IMR-90 (cell line): Measurements from ENCODE around the gene SNX30. TPM values are rescaled to one million over a fixed set of nuclear protein-coding genes. Genes with fewer than 3 reads are reported as not detected.

Experiments
- ATAC-seq: fragments of 200-7000 bp; cut with Tn5 transposase; 2 replicates; pipeline ENCODE4 v1.9.1; 2020; ENCODE audit warnings: low read depth, mild to moderate bottlenecking, moderate library complexity
- BruUV-seq: library from RNA; stranded (reverse); fragments of 400-500 nt; replicated peaks from 2 replicates; lab custom pipeline; 2021; lab: Mats Ljungman, UMichigan
- CTCF ChIA-PET: fragments of 300-600 bp; formaldehyde crosslinking; extraction: SDS; loops from one replicate; lab custom pipeline; 2021; ENCODE audit warnings: antibody characterized with exemption; lab: Yijun Ruan, JAX
- POLR2A ChIA-PET: fragments of 300-600 bp; sonication (Branson Sonifier 250); formaldehyde crosslinking; loops from one replicate; lab custom pipeline; 2022; ENCODE audit warnings: antibody characterized with exemption; ENCODE audit not compliant: unreplicated experiment; lab: Charles Lee
- DNase-seq: peaks from one replicate; pipeline ENCODE4 v3.0.0; 2013
- H2AFZ ChIP-seq: replicated peaks from 2 replicates; pipeline ENCODE3; 2013; ENCODE audit warnings: low read length, mild to moderate bottlenecking; ENCODE audit not compliant: poor library complexity
- H2AK5ac ChIP-seq: 2 replicates; pipeline ENCODE4 v1.6.1; 2013; ENCODE audit warnings: low read depth, low read length, inconsistent platforms
- H2AK9ac ChIP-seq: replicated peaks from 2 replicates; pipeline ENCODE3; 2013; ENCODE audit warnings: mild to moderate bottlenecking, low read depth, low read length, moderate library complexity; ENCODE audit not compliant: poor library complexity
- H2BK120ac ChIP-seq: 2 replicates; pipeline ENCODE4 v1.6.1; 2013; ENCODE audit warnings: low read depth, low read length, inconsistent platforms
- H2BK15ac ChIP-seq: 3 replicates; pipeline ENCODE4 v1.6.1; 2013; ENCODE audit warnings: low read depth, low read length, inconsistent platforms
- H2BK20ac ChIP-seq: 2 replicates; pipeline ENCODE4 v1.6.1; 2013; ENCODE audit warnings: low read depth, mild to moderate bottlenecking, inconsistent platforms, low read length, moderate library complexity
- H2BK5ac ChIP-seq: 2 replicates; pipeline ENCODE4 v1.6.1; 2013; ENCODE audit warnings: mild to moderate bottlenecking, low read depth, low read length, inconsistent platforms; ENCODE audit not compliant: poor library complexity, severe bottlenecking
- H3K14ac ChIP-seq: replicated peaks from 2 replicates; pipeline ENCODE4 v1.6.1; 2013; ENCODE audit warnings: low read depth, low read length, inconsistent platforms
- H3K18ac ChIP-seq: 2 replicates; pipeline ENCODE4 v1.6.1; 2013; ENCODE audit warnings: low read depth, low read length, control low read depth
- H3K23ac ChIP-seq: 2 replicates; pipeline ENCODE4 v1.6.1; 2013; ENCODE audit warnings: low read depth, low read length, inconsistent platforms
- H3K27ac ChIP-seq: 2 replicates; pipeline ENCODE4 v1.5.1; 2013; ENCODE audit warnings: mild to moderate bottlenecking, control low read depth, low read length; ENCODE audit not compliant: insufficient read depth
- H3K27me3 ChIP-seq: 2 replicates; pipeline ENCODE4 v1.6.1; 2013; ENCODE audit warnings: low read length; ENCODE audit not compliant: control insufficient read depth, insufficient read depth
- H3K36me3 ChIP-seq: 2 replicates; pipeline ENCODE4 v1.6.1; 2013; ENCODE audit warnings: low read length, mixed read lengths; ENCODE audit not compliant: control insufficient read depth, insufficient read depth
- H3K4ac ChIP-seq: 2 replicates; pipeline ENCODE4 v1.6.1; 2013; ENCODE audit warnings: low read depth, low read length, inconsistent platforms
- H3K4me1 ChIP-seq: 2 replicates; pipeline ENCODE4 v1.6.1; 2013; ENCODE audit warnings: low read length, mixed read lengths; ENCODE audit not compliant: control insufficient read depth, insufficient read depth
- H3K4me2 ChIP-seq: 2 replicates; pipeline ENCODE4 v1.6.1; 2013; ENCODE audit warnings: low read depth, mild to moderate bottlenecking, control low read depth, low read length, moderate library complexity
- H3K4me3 ChIP-seq: 2 replicates; pipeline ENCODE4 v1.5.1; 2013; ENCODE audit warnings: low read depth, mild to moderate bottlenecking, control low read depth, low read length, moderate library complexity; ENCODE audit not compliant: insufficient read depth
- H3K56ac ChIP-seq: 2 replicates; pipeline ENCODE4 v1.6.1; 2013; ENCODE audit warnings: low read length, inconsistent platforms; ENCODE audit not compliant: insufficient read depth; ENCODE audit errors: extremely low read depth
- H3K79me1 ChIP-seq, 2 experiments: 2 replicates each; pipeline ENCODE4 v1.6.1; 2013; ENCODE audit warnings: low read length in 2 of 2, inconsistent platforms in 1 of 2, low read depth in 1 of 2
- H3K9ac ChIP-seq: 2 replicates; pipeline ENCODE4 v1.6.1; 2013; ENCODE audit warnings: low read depth, low read length, control low read depth
- H3K9me1 ChIP-seq: 2 replicates; pipeline ENCODE4 v1.6.1; 2013; ENCODE audit warnings: low read length, inconsistent platforms; ENCODE audit not compliant: insufficient read depth
- H3K9me3 ChIP-seq: 2 replicates; pipeline ENCODE4 v1.6.1; 2013; ENCODE audit warnings: low read length; ENCODE audit not compliant: control insufficient read depth, insufficient read depth
- H4K20me1 ChIP-seq: 2 replicates; pipeline ENCODE4 v1.6.1; 2013; ENCODE audit warnings: low read length, inconsistent platforms; ENCODE audit not compliant: insufficient read depth
- H4K5ac ChIP-seq: 2 replicates; pipeline ENCODE4 v1.6.1; 2013; ENCODE audit warnings: mild to moderate bottlenecking, low read depth, low read length, control low read depth
- H4K8ac ChIP-seq, 2 experiments: 2 replicates each; pipeline ENCODE4 v1.6.1; 2013; ENCODE audit warnings: low read depth in 2 of 2, low read length in 2 of 2, control low read depth in 1 of 2, inconsistent platforms in 1 of 2
- H4K91ac ChIP-seq: 2 replicates; pipeline ENCODE4 v1.6.1; 2013; ENCODE audit warnings: low read depth, low read length, inconsistent platforms; ENCODE audit not compliant: insufficient read depth
- BHLHE40 ChIP-seq: fragments of 150-350 bp; IDR thresholded peaks from 2 replicates; pipeline ENCODE4 v1.6.1; 2016; ENCODE audit warnings: mild to moderate bottlenecking, low read depth, low read length
- CTCF ChIP-seq: conservative IDR thresholded peaks from 2 replicates; pipeline ENCODE4 v1.5.1; 2012; ENCODE audit warnings: mild to moderate bottlenecking, low read depth, low read length, improper control_type of control experiment
- ELK1 ChIP-seq: fragments of 150-350 bp; IDR thresholded peaks from 2 replicates; pipeline ENCODE4 v1.6.1; 2016; ENCODE audit warnings: low read depth, mild to moderate bottlenecking, low read length, moderate library complexity, borderline replicate concordance
- FOS ChIP-seq: fragments of 150-350 bp; IDR thresholded peaks from 2 replicates; pipeline ENCODE4 v1.6.1; 2016; ENCODE audit warnings: low read depth, low read length
- MAFK ChIP-seq: IDR thresholded peaks from 2 replicates; pipeline ENCODE4 v1.6.1; 2012; ENCODE audit warnings: low read depth, low read length, improper control_type of control experiment
- MAZ ChIP-seq: IDR thresholded peaks from 2 replicates; pipeline ENCODE4 v1.6.1; 2012; ENCODE audit warnings: low read depth, mild to moderate bottlenecking, low read length, improper control_type of control experiment, moderate library complexity, borderline replicate concordance
- RAD21 ChIP-seq: IDR thresholded peaks from 2 replicates; pipeline ENCODE4 v1.6.1; 2012; ENCODE audit warnings: low read length, improper control_type of control experiment
- RCOR1 ChIP-seq: IDR thresholded peaks from 2 replicates; pipeline ENCODE4 v1.6.1; 2012; ENCODE audit warnings: mild to moderate bottlenecking, low read length, improper control_type of control experiment; ENCODE audit not compliant: insufficient replicate concordance
- SMC3 ChIP-seq: fragments of 150-350 bp; IDR thresholded peaks from 2 replicates; pipeline ENCODE4 v1.6.1; 2016; ENCODE audit warnings: low read depth, mild to moderate bottlenecking, antibody characterized with exemption, low read length, moderate library complexity
- WGBS, 2 experiments: methylation state at CpG; one replicate each; pipeline versions ENCODE4 v1.1.5 to v1.1.7; 2013; ENCODE audit warnings: missing lambda C conversion rate in 2 of 2; ENCODE audit not compliant: insufficient read length in 1 of 2; ENCODE audit errors: extremely low coverage in 2 of 2; 5-methylcytosine and 5-hydroxymethylcytosine counted together
- dilution Hi-C: fragments of 300-500 bp; cut with HindIII; formaldehyde crosslinking; loops from one replicate; pipeline ENCODE4 v1.14.3; 2018; ENCODE audit warnings: low sequenced_read_pairs; ENCODE audit not compliant: unreplicated experiment
- in situ Hi-C: fragments of 300-500 bp; cut with MboI; formaldehyde crosslinking; loops from 3 replicates; pipeline ENCODE4 v1.14.3; 2019; ENCODE audit warnings: low sequenced_read_pairs, inconsistent platforms, mixed read lengths
- intact Hi-C: fragments of 100-400 bp; cut with micrococcal nuclease; formaldehyde crosslinking; loops from 2 replicates; pipeline ENCODE4 v1.10.0; 2022
- polyA plus RNA-seq, 3 experiments: library from polyadenylated mRNA; depleted of rRNA; stranded (reverse); fragments of >200 nt; gene quantifications; 2 replicates each; pipeline ENCODE4 v1.2.3, GENCODE V29; 2012; ENCODE audit warnings: low replicate concordance in 1 of 3
- total RNA-seq: library from RNA; depleted of rRNA; stranded (reverse); fragments of >200 nt; gene quantifications from 2 replicates; pipeline ENCODE4 v1.2.3, GENCODE V29; 2012

The SNX30 gene
- total and polyA plus RNA-seq, 2 of the 4 experiments (the other 2 are of a cell fraction): 8.0 to 18.8 TPM

- TF ChIP-seq RCOR1 (no peak), MAFK (no peak), FOS (no peak), SMC3 (no peak), BHLHE40 (no peak), MAZ (no peak), CTCF (no peak), RAD21 (no peak), ELK1 (no peak)
- H3K4ac ChIP-seq: no peak overlapping the region
- peaks cover 0 to 7% of the 10 kb centered on the region in 2 experiments; a peak in 2 of 4 replicates for H3K79me1 ChIP-seq
- peaks cover 16% of the 10 kb centered on the region for H3K4me1 ChIP-seq
- H2AK9ac ChIP-seq: no peak overlapping the region
- H3K9ac ChIP-seq: no peak overlapping the region
- H3K14ac ChIP-seq: no peak overlapping the region
- no peak overlapping the region for H2BK15ac ChIP-seq
- H4K91ac ChIP-seq: no peak overlapping the region
- H4K8ac ChIP-seq: no peak overlapping the region
- no peak overlapping the region for H2BK120ac ChIP-seq
- dilution Hi-C loops (no loop called here), in situ Hi-C loops (no loop called here), intact Hi-C loops (no loop called here)
- CTCF ChIA-PET: no interaction called here
- no peak overlapping the region for H3K56ac ChIP-seq
- no peak overlapping the region for H3K23ac ChIP-seq
- H4K20me1 ChIP-seq: no peaks in the 10 kb centered on the region
- ATAC-seq (no peak), DNase-seq (no peak)
- H3K27ac ChIP-seq: no peak overlapping the region
- no peak overlapping the region for H3K18ac ChIP-seq
- no peak overlapping the region for H3K4me2 ChIP-seq
- H2BK20ac ChIP-seq: no peak overlapping the region
- H3K9me3 ChIP-seq: no peaks in the 10 kb centered on the region
- POLR2A ChIA-PET: no interaction called here
- no peak overlapping the region for H2AK5ac ChIP-seq
- whole genome bisulfite sequencing, 2 experiments: no CpG with 5 or more reads among the region's 3 CpGs
- peaks cover 8% of the 10 kb centered on the region for H3K9me1 ChIP-seq
- no peak overlapping the region for H4K5ac ChIP-seq
- no TSS peak for BruUV-seq
- no peak overlapping the region for H2AFZ ChIP-seq
- no peak overlapping the region for H2BK5ac ChIP-seq
- H3K36me3 ChIP-seq: peaks cover 1% of the 10 kb centered on the region; the same call in 1 of the 2 replicates
- H3K27me3 ChIP-seq: no peaks in the 10 kb centered on the region
- H3K4me3 ChIP-seq: no peak overlapping the region
Observed at GRCh38 chr9:112861155-112861554, 110.6 kb downstream of the SNX30 start.
